RWPE2 (cell line): ENCODE measurements around the gene HAUS3.

Experiments
- ATAC-seq: fragments of 200-7000 bp; cut with Tn5 transposase; 3 replicates; pipeline ENCODE4 v1.9.1; 2021; ENCODE audit warnings: low read depth
- DNase-seq: peaks from one replicate; pipeline ENCODE4 v3.0.0-alpha.2; 2020; ENCODE audit warnings: low spot score
- H3K27ac ChIP-seq: fragments of 450-650 bp; 2 replicates; pipeline ENCODE4 v1.5.1; 2017; ENCODE audit warnings: mild to moderate bottlenecking; ENCODE audit not compliant: poor library complexity, severe bottlenecking
- H3K27me3 ChIP-seq: fragments of 250-450 bp; sonication (Bioruptor Pico); 2 replicates; pipeline ENCODE4 v1.5.1; 2021; ENCODE audit warnings: mild to moderate bottlenecking, moderate library complexity; ENCODE audit not compliant: insufficient read depth, poor library complexity, severe bottlenecking
- H3K36me3 ChIP-seq: fragments of 250-450 bp; sonication (Bioruptor Pico); 2 replicates; pipeline ENCODE4 v1.5.1; 2020; ENCODE audit warnings: low read depth, mild to moderate bottlenecking, moderate library complexity
- H3K4me1 ChIP-seq: fragments of 250-450 bp; sonication (Bioruptor Pico); 2 replicates; pipeline ENCODE4 v1.5.1; 2021; ENCODE audit warnings: mild to moderate bottlenecking, moderate library complexity; ENCODE audit not compliant: insufficient read depth, poor library complexity, severe bottlenecking
- H3K4me3 ChIP-seq: fragments of 250-450 bp; sonication (Bioruptor Pico); 2 replicates; pipeline ENCODE4 v1.5.1; 2021; ENCODE audit warnings: mild to moderate bottlenecking, moderate library complexity; ENCODE audit not compliant: severe bottlenecking
- H3K9me3 ChIP-seq: fragments of 250-450 bp; sonication (Bioruptor Pico); 2 replicates; pipeline ENCODE4 v1.5.1; 2021; ENCODE audit warnings: mild to moderate bottlenecking, moderate library complexity; ENCODE audit not compliant: severe bottlenecking
- CTCF ChIP-seq: fragments of 450-650 bp; IDR thresholded peaks from one replicate; pipeline ENCODE4 v1.5.1; 2017; ENCODE audit warnings: mild to moderate bottlenecking, moderate library complexity; ENCODE audit not compliant: poor library complexity, severe bottlenecking

HAUS3 gene

GRCh38 chr4:2251795-2252529, 10.0 kb upstream of the HAUS3 start:
- no peak for DNase-seq
- Histone ChIP-seq H3K27ac (no peak overlapping the region), H3K27me3 (no peaks in the 10 kb centered on the region), H3K9me3 (no peaks in the 10 kb centered on the region), H3K4me1 (peaks cover 3% of the 10 kb centered on the region), H3K4me3 (no peak overlapping the region), H3K36me3 (peaks cover 14% of the 10 kb centered on the region)
- no peak for ATAC-seq
- no peak for TF ChIP-seq CTCF

GRCh38 chr4:2251073-2251794, 9.3 kb upstream of the HAUS3 start:
- DNase-seq = no peak
- Histone ChIP-seq H3K4me3 (no peak overlapping the region), H3K27me3 (no peaks in the 10 kb centered on the region), H3K36me3 (peaks cover 14% of the 10 kb centered on the region), H3K27ac (no peak overlapping the region), H3K4me1 (no peaks in the 10 kb centered on the region), H3K9me3 (no peaks in the 10 kb centered on the region)
- ATAC-seq = no peak
- no peak for TF ChIP-seq CTCF

- H3K9me3 ChIP-seq = no peaks in the 10 kb centered on the region
- H3K36me3 ChIP-seq = peaks cover 14% of the 10 kb centered on the region
- TF ChIP-seq CTCF = no peak
- H3K27me3 ChIP-seq = no peaks in the 10 kb centered on the region
- no peaks in the 10 kb centered on the region for H3K4me1 ChIP-seq
- DNase-seq (no peak), ATAC-seq (no peak)
- H3K27ac ChIP-seq = no peak overlapping the region
- no peak overlapping the region for H3K4me3 ChIP-seq
Measured at GRCh38 chr4:2250357-2251072, 8.6 kb upstream of the HAUS3 start.

- Histone ChIP-seq H3K4me1 (no peaks in the 10 kb centered on the region), H3K27ac (no peak overlapping the region), H3K36me3 (peaks cover 11% of the 10 kb centered on the region), H3K9me3 (no peaks in the 10 kb centered on the region), H3K27me3 (no peaks in the 10 kb centered on the region), H3K4me3 (no peak overlapping the region)
- TF ChIP-seq CTCF = no peak
- DNase-seq (peak; percentile 59), ATAC-seq (no peak)
Measured at GRCh38 chr4:2249526-2250356, 7.8 kb upstream of the HAUS3 start.
